OCI-LY1 (cell line): ENCODE results near the gene MCTP2.

Experiments
- H2AFZ ChIP-seq: fragments of 200-600 bp; sonication (generic), shearing (Covaris generic); 2 replicates; pipeline ENCODE4 v1.6.0; 2014; ENCODE audit warnings: antibody characterized with exemption, mild to moderate bottlenecking, low read length
- H3F3A ChIP-seq: fragments of 200-600 bp; sonication (generic), shearing (Covaris generic); 2 replicates; pipeline ENCODE4 v1.6.0; 2014; ENCODE audit warnings: mild to moderate bottlenecking, antibody characterized with exemption, low read length, moderate library complexity; ENCODE audit not compliant: insufficient read depth
- H3K27ac ChIP-seq: fragments of 200-600 bp; sonication (generic); 2 replicates; pipeline ENCODE4 v1.5.1; 2014; ENCODE audit warnings: low read length, mixed run types, mild to moderate bottlenecking, low read depth; ENCODE audit not compliant: poor library complexity, severe bottlenecking
- H3K27me3 ChIP-seq: fragments of 200-600 bp; sonication (generic); 2 replicates; pipeline ENCODE4 v1.6.0; 2014; ENCODE audit warnings: antibody characterized with exemption, mild to moderate bottlenecking, low read length, moderate library complexity; ENCODE audit not compliant: insufficient read depth
- H3K36me3 ChIP-seq: fragments of 200-600 bp; sonication (generic); 2 replicates; pipeline ENCODE4 v1.6.1; 2014; ENCODE audit warnings: mild to moderate bottlenecking, antibody characterized with exemption, low read length, moderate library complexity, mixed read lengths; ENCODE audit not compliant: insufficient read depth
- H3K4me1 ChIP-seq: fragments of 200-600 bp; sonication (generic); 2 replicates; pipeline ENCODE4 v1.5.1; 2014; ENCODE audit warnings: mild to moderate bottlenecking, low read length, moderate library complexity; ENCODE audit not compliant: insufficient read depth, severe bottlenecking
- H3K4me2 ChIP-seq: fragments of 200-600 bp; sonication (generic), shearing (Covaris generic); 2 replicates; pipeline ENCODE4 v1.6.1; 2014; ENCODE audit warnings: low read length
- H3K4me3 ChIP-seq: fragments of 200-600 bp; sonication (generic); 2 replicates; pipeline ENCODE4 v1.5.1; 2014; ENCODE audit warnings: low read length, low read depth, mild to moderate bottlenecking, mixed read lengths; ENCODE audit not compliant: poor library complexity, severe bottlenecking
- H3K79me2 ChIP-seq: fragments of 200-600 bp; shearing (Covaris generic); 2 replicates; pipeline ENCODE4 v1.6.1; 2016; ENCODE audit warnings: mixed run types, low read length, mixed read lengths; ENCODE audit not compliant: insufficient read depth
- H3K9ac ChIP-seq: fragments of 200-600 bp; sonication (generic), shearing (Covaris generic); 2 replicates; pipeline ENCODE4 v1.6.1; 2014; ENCODE audit warnings: mild to moderate bottlenecking, low read length, mixed read lengths
- H3K9me2 ChIP-seq: fragments of 200-600 bp; sonication (generic), shearing (Covaris generic); 2 replicates; pipeline ENCODE4 v1.6.1; 2014; ENCODE audit warnings: low read depth, mild to moderate bottlenecking, low read length, mixed read lengths
- H3K9me3 ChIP-seq: fragments of 200-600 bp; shearing (Covaris generic); 2 replicates; pipeline ENCODE4 v1.6.1; 2014; ENCODE audit warnings: low read length, mixed read lengths
- H4K20me1 ChIP-seq: fragments of 200-600 bp; sonication (generic), shearing (Covaris generic); 2 replicates; pipeline ENCODE4 v1.6.0; 2016; ENCODE audit warnings: mild to moderate bottlenecking, low read length; ENCODE audit not compliant: insufficient read depth
- CTCF ChIP-seq: fragments of 200-600 bp; sonication (generic), shearing (Covaris generic); IDR thresholded peaks from 2 replicates; pipeline ENCODE4 v1.5.1; 2017; ENCODE audit warnings: mild to moderate bottlenecking, antibody characterized with exemption, low read length, moderate library complexity, mixed read lengths
- EZH2 ChIP-seq: fragments of 200-600 bp; sonication (generic), shearing (Covaris generic); IDR thresholded peaks from 2 replicates; pipeline ENCODE4 v1.8.0; 2017; ENCODE audit warnings: borderline replicate concordance, mixed run types, mild to moderate bottlenecking, antibody characterized with exemption, low read length, moderate library complexity, mixed read lengths

Gene MCTP2

GRCh38 chr15:94346282-94346681, 114.9 kb downstream of the MCTP2 start:
- Histone ChIP-seq H3K27me3 (no peaks in the 10 kb centered on the region), H2AFZ (no peak overlapping the region), H3K36me3 (peaks cover 55% of the 10 kb centered on the region), H3K4me2 (no peak overlapping the region), H3F3A (no peaks in the 10 kb centered on the region; the same call in 1 of the 2 replicates), H3K4me3 (no peak overlapping the region), H3K27ac (no peak overlapping the region), H3K9ac (no peak overlapping the region), H4K20me1 (no peaks in the 10 kb centered on the region), H3K4me1 (no peaks in the 10 kb centered on the region), H3K79me2 (no peaks in the 10 kb centered on the region), H3K9me2 (no peaks in the 10 kb centered on the region), H3K9me3 (no peaks in the 10 kb centered on the region)
- TF ChIP-seq CTCF (no peak), EZH2 (no peak)

DNA sequence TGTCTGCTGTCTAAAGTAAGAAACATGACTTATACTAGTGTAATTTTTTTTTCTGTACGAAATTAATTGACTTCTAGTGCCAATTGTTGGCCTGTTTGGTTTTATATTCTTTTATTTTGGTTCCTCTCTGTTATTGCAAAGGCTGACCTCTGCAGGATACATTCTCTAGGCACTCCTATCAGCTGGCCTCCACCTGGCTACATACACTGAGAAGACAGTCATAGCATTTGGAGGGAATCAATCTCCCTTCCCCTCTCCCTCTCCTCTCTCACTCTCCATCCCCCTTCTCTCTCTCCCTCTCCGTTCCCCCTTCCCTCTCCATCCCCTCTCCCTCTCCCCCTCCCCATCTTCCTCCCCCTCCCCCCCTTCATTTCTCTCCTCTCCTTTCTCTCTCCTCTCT, 116.7 kb downstream of the MCTP2 start:
- Histone ChIP-seq H3K36me3 (peaks cover 63% of the 10 kb centered on the region), H3K4me1 (no peaks in the 10 kb centered on the region), H3K9ac (no peak overlapping the region), H3K27ac (no peak overlapping the region), H3K4me3 (no peak overlapping the region), H3K79me2 (no peaks in the 10 kb centered on the region), H3K4me2 (no peak overlapping the region), H4K20me1 (no peaks in the 10 kb centered on the region), H3K27me3 (no peaks in the 10 kb centered on the region), H3K9me3 (no peaks in the 10 kb centered on the region), H3K9me2 (no peaks in the 10 kb centered on the region), H3F3A (no peaks in the 10 kb centered on the region; the same call in 1 of the 2 replicates), H2AFZ (no peak overlapping the region)
- no peak for TF ChIP-seq CTCF
- no peak for TF ChIP-seq EZH2

- H3K9ac ChIP-seq: no peak overlapping the region
- H3K36me3 ChIP-seq: peaks cover 53% of the 10 kb centered on the region
- no peaks in the 10 kb centered on the region for H3K27me3 ChIP-seq
These were observed 119.7 kb downstream of the MCTP2 start for GRCh38 chr15:94351031-94351535.

More at GRCh38 chr15:94351031-94351535, 119.7 kb downstream of the MCTP2 start:
- H4K20me1 ChIP-seq: no peaks in the 10 kb centered on the region
- H3K9me2 ChIP-seq: no peaks in the 10 kb centered on the region
- H2AFZ ChIP-seq: no peak overlapping the region
- no peaks in the 10 kb centered on the region for H3F3A ChIP-seq
- H3K4me1 ChIP-seq: no peaks in the 10 kb centered on the region
- TF ChIP-seq EZH2: no peak
- no peaks in the 10 kb centered on the region for H3K9me3 ChIP-seq
- no peaks in the 10 kb centered on the region for H3K79me2 ChIP-seq
- no peak overlapping the region for H3K4me2 ChIP-seq
- no peak overlapping the region for H3K4me3 ChIP-seq
- H3K27ac ChIP-seq: no peak overlapping the region
